ENCODE measurements around the gene LEFTY2. TPM values are rescaled to one million over a fixed set of nuclear protein-coding genes. Genes with fewer than 3 reads are reported as not detected.

The LEFTY2 gene
- total and polyA plus RNA-seq, 9 of the 15 experiments (the other 6 are each of a cell fraction or from before 2014, with no cell fraction given): 0.04 to 0.14 TPM; not detected in 7

- TF ChIP-seq CTBP1 (IDR thresholded peaks at IDR 0.05; ENCODE audit: borderline replicate concordance) (no peak), CTCF (IDR thresholded peaks at IDR 0.05 in 2 of 3, conservative IDR thresholded peaks at IDR 0.05 in 1 of 3; ENCODE audit: insufficient read depth in 2 of 3, low read depth in 1 of 3, low read length in 3 of 3) (no peak), HEY1 (CRISPR knock-in tag; IDR thresholded peaks at IDR 0.05; ENCODE audit: borderline replicate concordance) (no peak), NFIX (CRISPR knock-in tag; IDR thresholded peaks at IDR 0.05; ENCODE audit: low read depth) (no peak), GABPA (tag; conservative IDR thresholded peaks at IDR 0.05; ENCODE audit: low read depth) (no peak)
Observed at GRCh38 chr1:225888898-225889601, 52.0 kb downstream of the LEFTY2 start, which contains the start of gene LEFTY1 (continued).

DNA sequence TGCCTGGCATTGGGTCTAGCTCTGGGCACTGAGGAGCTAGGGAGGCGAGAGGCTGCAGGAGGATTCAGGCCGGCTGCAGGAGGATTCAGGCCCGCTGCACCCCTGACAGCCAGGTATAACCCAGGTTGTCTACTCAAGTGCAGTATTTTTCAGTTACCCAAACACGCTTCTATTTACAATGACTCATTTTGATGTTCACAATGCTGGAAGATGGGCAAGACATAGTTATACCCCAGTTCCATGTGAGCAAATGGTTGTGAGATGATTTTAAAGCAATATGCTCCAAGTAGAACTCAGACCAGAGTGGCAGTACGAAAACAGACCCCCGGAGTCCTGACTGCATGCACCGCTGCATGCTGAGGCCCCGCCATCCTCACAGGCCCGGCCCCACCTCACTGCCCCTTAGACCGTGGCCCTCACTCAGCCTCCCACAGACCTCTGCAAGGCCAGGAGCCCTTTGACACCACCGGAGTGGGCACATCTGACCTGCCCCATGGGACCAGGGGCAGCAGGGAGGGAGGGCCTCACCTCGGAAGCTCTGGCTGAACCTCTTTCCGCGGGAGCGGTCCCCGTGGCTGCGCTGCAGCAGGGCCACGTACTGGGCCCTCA, 52.6 kb downstream of the LEFTY2 start:
- Histone ChIP-seq H3K4me2 (ENCODE audit: insufficient read depth, low read length) (no peak overlapping the region), H3K27me3 (ENCODE audit: control insufficient read depth in 2 of 2, insufficient read depth in 2 of 2, low read length in 2 of 2) (no peaks in the 10 kb centered on the region), H3K4me3 (no peak overlapping the region), H3K79me2 (ENCODE audit: control insufficient read depth, insufficient read depth, low read length) (no peaks in the 10 kb centered on the region), H2AFZ (ENCODE audit: low read depth, low read length) (no peak overlapping the region), H3K9me1 (ENCODE audit: control insufficient read depth, insufficient read depth, low read length) (peaks cover 3% of the 10 kb centered on the region), H3K36me3 (ENCODE audit: control insufficient read depth, insufficient read depth, low read length) (no peaks in the 10 kb centered on the region), H3K9me3 (replicated peaks; ENCODE audit: control insufficient read depth, insufficient read depth, low read depth, low read length) (no peaks in the 10 kb centered on the region), H3K27ac (ENCODE audit: extremely low read depth, low read depth, low read length) (no peak overlapping the region), H3K9ac (ENCODE audit: insufficient read depth in 1 of 2, low read depth in 2 of 2, low read length in 2 of 2) (peak overlapping the region in 1 of 2 experiments; percentile 41; a peak in 2 of 4 replicates), H4K20me1 (replicated peaks; ENCODE audit: control insufficient read depth, insufficient read depth, low read length) (no peaks in the 10 kb centered on the region), H3K4me1 (replicated peaks in 1 of 2; ENCODE audit: control insufficient read depth in 2 of 2, insufficient read depth in 2 of 2, low read length in 2 of 2) (peaks cover 0 to 33% of the 10 kb centered on the region in 2 experiments; a peak in 3 of 5 replicates)
- CTCF ChIA-PET (ENCODE audit: low intra/inter-chr PET ratio): no interaction called here
- FAIRE-seq: no peak
- in situ Hi-C loops (cut with MboI) (no loop called here), intact Hi-C loops (cut with micrococcal nuclease) (no loop called here)
- POLR2A ChIA-PET: interaction anchor here (0.7 to 1.9 kb wide), 4 partner anchors 10 to 35 kb away, joined by 3 to 8 read pairs (median 5); partner anchors contain the start of gene PYCR2
- no TSS peak for BruUV-seq (replicated peaks)
- WGBS (ENCODE audit: insufficient coverage, low coverage, missing lambda C conversion rate): 70% methylated on average over 18 of the region's 18 CpGs
- no peak for DNase-seq (ENCODE audit: extremely low read depth in 1 of 4, low spot score in 3 of 4)
- TF ChIP-seq PBX2 (CRISPR knock-in tag; IDR thresholded peaks at IDR 0.05; ENCODE audit: low read depth) (no peak), PBX2 (tag; conservative IDR thresholded peaks at IDR 0.05; ENCODE audit: low read depth) (no peak), FOXK1 (CRISPR knock-in tag; IDR thresholded peaks at IDR 0.05; ENCODE audit: borderline replicate concordance) (no peak), GATAD2B (IDR thresholded peaks at IDR 0.05; ENCODE audit: borderline replicate concordance) (no peak)
- no peak for ATAC-seq
